HCT116 (cell line): ENCODE data around the gene STK24. TPM values are rescaled to one million over a fixed set of nuclear protein-coding genes. Genes with fewer than 3 reads are reported as not detected.

Experiments
- ATAC-seq: fragments of 200-7000 bp; cut with Tn5 transposase; 2 replicates; pipeline ENCODE4 v1.9.1; 2020; ENCODE audit warnings: mild to moderate bottlenecking, moderate library complexity
- BruUV-seq: library from RNA; stranded (reverse); fragments of 400-500 nt; replicated peaks from 2 replicates; lab custom pipeline; 2021; lab: Mats Ljungman, UMichigan
- CTCF ChIA-PET: fragments of 300-600 bp; sonication (Branson Sonifier 250); formaldehyde crosslinking; loops from one replicate; lab custom pipeline; 2021; ENCODE audit warnings: antibody characterized with exemption; lab: Charles Lee
- POLR2A ChIA-PET: fragments of 300-600, 350-600 bp; sonication (Branson Sonifier 250); formaldehyde crosslinking; loops from one replicate; lab custom pipeline; 2021; ENCODE audit warnings: antibody characterized with exemption; lab: Charles Lee
- RAD21 ChIA-PET, 2 experiments: fragments of 300-600 bp; sonication (Branson Sonifier 250); formaldehyde crosslinking; loops; one replicate each; lab custom pipeline; 2023; ENCODE audit warnings: low total read pairs in 2 of 2; ENCODE audit not compliant: uncharacterized antibody in 2 of 2, unreplicated experiment in 2 of 2, low non-redundant PET in 1 of 2; lab: Charles Lee
- DNase-seq: peaks from one replicate; pipeline ENCODE4 v3.0.0-alpha.2; 2010; ENCODE audit warnings: low read depth, low spot score
- H2AFZ ChIP-seq: fragments of 200-600 bp; shearing (Covaris generic), sonication (generic); 2 replicates; pipeline ENCODE4 v1.6.1; 2017; ENCODE audit warnings: low read depth, mixed run types, mixed read lengths, antibody characterized with exemption, low read length; ENCODE audit not compliant: poor library complexity, severe bottlenecking
- H3K27ac ChIP-seq: 2 replicates; pipeline ENCODE4 v1.5.1; 2012; ENCODE audit warnings: low read depth, low read length
- H3K27me3 ChIP-seq: fragments of 200-600 bp; sonication (generic); 2 replicates; pipeline ENCODE4 v1.6.1; 2016; ENCODE audit warnings: mixed run types, low read length, mixed read lengths; ENCODE audit not compliant: insufficient read depth
- H3K36me3 ChIP-seq, 2 experiments: fragments of 200-500 bp in 1 of 2; fragments of 200-600 bp in 1 of 2; sonication (Bioruptor generic) in 1 of 2; sonication (generic) in 1 of 2; 2 replicates each; pipeline versions ENCODE4 v1.5.1 to v1.6.1; 2014 to 2016; ENCODE audit warnings: low read length in 2 of 2, inconsistent platforms in 1 of 2, mixed read lengths in 1 of 2, mixed run types in 1 of 2; ENCODE audit not compliant: insufficient read depth in 2 of 2, control insufficient read depth in 1 of 2
- H3K4me1 ChIP-seq, 2 experiments: fragments of 200-600 bp in 1 of 2; sonication (generic) in 1 of 2; 2 replicates each; pipeline versions ENCODE4 v1.5.1 to v1.6.1; 2012 to 2017; ENCODE audit warnings: low read length in 2 of 2, inconsistent platforms in 1 of 2, mild to moderate bottlenecking in 1 of 2, mixed read lengths in 1 of 2, mixed run types in 1 of 2, moderate library complexity in 1 of 2; ENCODE audit not compliant: insufficient read depth in 2 of 2, control insufficient read depth in 1 of 2
- H3K4me2 ChIP-seq: fragments of 200-600 bp; sonication (generic); 2 replicates; pipeline ENCODE4 v1.6.1; 2017; ENCODE audit warnings: mixed run types, low read length, mixed read lengths
- H3K4me3 ChIP-seq, 2 experiments: fragments of 200-600 bp in 1 of 2; sonication (generic) in 1 of 2; replicated peaks in 1 of 2; 2 replicates each; pipeline ENCODE4 v1.5.1; 2011 to 2016; ENCODE audit warnings: low read length in 2 of 2, control low read depth in 1 of 2, low read depth in 1 of 2, mild to moderate bottlenecking in 1 of 2, mixed read lengths in 1 of 2, mixed run types in 1 of 2
- H3K79me2 ChIP-seq: fragments of 200-600 bp; sonication (generic); 2 replicates; pipeline ENCODE4 v1.6.1; 2017; ENCODE audit warnings: mild to moderate bottlenecking, mixed run types, low read length, moderate library complexity, mixed read lengths; ENCODE audit not compliant: insufficient read depth
- H3K9ac ChIP-seq: fragments of 200-600 bp; sonication (generic); 2 replicates; pipeline ENCODE4 v1.6.1; 2016; ENCODE audit warnings: low read length, mixed read lengths
- H3K9me2 ChIP-seq: fragments of 200-600 bp; sonication (generic), shearing (Covaris generic); 2 replicates; pipeline ENCODE4 v1.6.1; 2017; ENCODE audit warnings: mixed run types, mild to moderate bottlenecking, moderate library complexity; ENCODE audit not compliant: insufficient read depth
- H3K9me3 ChIP-seq, 2 experiments: fragments of 200-500 bp in 1 of 2; fragments of 200-600 bp in 1 of 2; sonication (Bioruptor generic) in 1 of 2; sonication (generic) in 1 of 2; 2 replicates each; pipeline ENCODE4 v1.6.1; 2014 to 2017; ENCODE audit warnings: low read length in 2 of 2, mixed read lengths in 2 of 2, inconsistent platforms in 1 of 2, low read depth in 1 of 2, mild to moderate bottlenecking in 1 of 2, mixed run types in 1 of 2, moderate library complexity in 1 of 2; ENCODE audit not compliant: control insufficient read depth in 1 of 2, insufficient read depth in 1 of 2
- H4K20me1 ChIP-seq: fragments of 200-600 bp; sonication (generic), shearing (Covaris generic); 2 replicates; pipeline ENCODE4 v1.6.1; 2017; ENCODE audit warnings: mixed run types, mild to moderate bottlenecking, moderate library complexity; ENCODE audit not compliant: insufficient read depth
- EGR1 ChIP-seq: IDR thresholded peaks from 2 replicates; pipeline ENCODE4 v1.6.1; 2012; ENCODE audit warnings: low read depth
- SIN3A ChIP-seq: IDR thresholded peaks from 2 replicates; pipeline ENCODE4 v1.6.1; 2012; ENCODE audit warnings: low read depth
- SP1 ChIP-seq: IDR thresholded peaks from 2 replicates; pipeline ENCODE4 v1.6.1; 2012; ENCODE audit warnings: low read depth
- SRF ChIP-seq: IDR thresholded peaks from 2 replicates; pipeline ENCODE4 v1.6.1; 2012; ENCODE audit warnings: low read depth
- TCF7L2 ChIP-seq: IDR thresholded peaks from 2 replicates; pipeline ENCODE4 v1.7.0; 2011; ENCODE audit warnings: borderline replicate concordance, inconsistent platforms; ENCODE audit not compliant: insufficient read depth, insufficient read length; ENCODE audit errors: extremely low read depth
- YY1 ChIP-seq: IDR thresholded peaks from 2 replicates; pipeline ENCODE4 v1.6.1; 2011; ENCODE audit warnings: low read length, low read depth, moderate library complexity, mild to moderate bottlenecking; ENCODE audit not compliant: insufficient replicate concordance; ENCODE audit errors: extremely low read depth
- ZBTB33 ChIP-seq: IDR thresholded peaks from 2 replicates; pipeline ENCODE4 v1.6.1; 2011; ENCODE audit warnings: mild to moderate bottlenecking, low read length, moderate library complexity; ENCODE audit not compliant: insufficient replicate concordance; ENCODE audit errors: extremely low read depth
- intact Hi-C: fragments of 100-400 bp; cut with micrococcal nuclease; formaldehyde crosslinking; loops from 2 replicates; pipeline ENCODE4 v1.10.0; 2022
- total RNA-seq: library from RNA; stranded (reverse); gene quantifications from one replicate; pipeline ENCODE4 v1.2.1, GENCODE V29; 2021; ENCODE audit not compliant: unreplicated experiment
- TF ChIP-seq, protein P1 (sequence below): IDR thresholded peaks from 2 replicates; pipeline ENCODE4 v1.6.1; 2012

STK24 gene
- total RNA-seq, 1 experiment from 2014 or later, result 137 TPM

DNA sequence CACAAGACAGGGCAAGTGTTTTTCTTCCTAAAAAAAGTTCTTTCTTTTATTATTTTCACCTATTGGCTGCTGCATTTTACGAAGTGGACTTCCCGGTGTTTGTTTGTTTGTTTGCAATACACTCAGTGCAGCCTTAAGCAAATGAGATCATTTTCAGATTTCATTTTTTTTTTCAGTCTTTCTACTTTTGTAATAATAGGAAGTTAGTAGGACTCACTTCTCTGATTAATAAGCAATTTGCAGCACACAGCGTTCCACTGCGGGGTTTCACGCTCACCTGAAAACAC is 128.3 kb downstream of the STK24 start:
- no TSS peak for BruUV-seq
- peaks cover 11 to 16% of the 10 kb centered on the region in 2 experiments; a peak in 2 of 4 replicates for H3K36me3 ChIP-seq
- no peaks in the 10 kb centered on the region for H3K9me3 ChIP-seq
- CTCF ChIA-PET, result interaction anchor here (0.7 to 4.9 kb wide), 13 partner anchors 15 to 600 kb away, joined by 3 to 41 read pairs (median 3); no protein-coding TSS in a partner anchor
- no peaks in the 10 kb centered on the region for H3K9me2 ChIP-seq
- no peaks in the 10 kb centered on the region for H3K27me3 ChIP-seq
- H4K20me1 ChIP-seq, result 0 out of 2 replicates have a peak, but pooled peaks cover 6% of the 10 kb centered on the region
- POLR2A ChIA-PET, result interaction anchor here (0.9 to 1.1 kb wide), 2 partner anchors 13 to 205 kb away, joined by 3 read pairs; no protein-coding TSS in a partner anchor
- no peak overlapping the region for H2AFZ ChIP-seq
- RAD21 ChIA-PET, result no interaction called here
- no peak overlapping the region for H3K9ac ChIP-seq
- H3K4me3 ChIP-seq, result no peak overlapping the region
- DNase-seq (no peak), ATAC-seq (no peak)
- H3K27ac ChIP-seq, result no peak overlapping the region
- H3K4me1 ChIP-seq, result peaks cover 0 to 21% of the 10 kb centered on the region in 2 experiments; a peak in 2 of 4 replicates
- no peak overlapping the region for H3K4me2 ChIP-seq
- intact Hi-C loops, result loop anchor here (5.0 kb wide), 1 partner anchor 394 kb away; no protein-coding TSS in a partner anchor
- peaks cover 12% of the 10 kb centered on the region; the same call in 1 of the 2 replicates for H3K79me2 ChIP-seq
- TF ChIP-seq YY1, result no peak
- TF ChIP-seq SP1, result no peak
- TF ChIP-seq ZBTB33, result no peak
- no peak for TF ChIP-seq EGR1
- TF ChIP-seq, protein P1, sequence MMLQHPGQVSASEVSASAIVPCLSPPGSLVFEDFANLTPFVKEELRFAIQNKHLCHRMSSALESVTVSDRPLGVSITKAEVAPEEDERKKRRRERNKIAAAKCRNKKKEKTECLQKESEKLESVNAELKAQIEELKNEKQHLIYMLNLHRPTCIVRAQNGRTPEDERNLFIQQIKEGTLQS, result no peak
- no peak for TF ChIP-seq TCF7L2
- TF ChIP-seq SRF, result no peak
- TF ChIP-seq SIN3A, result no peak
- TF ChIP-seq, all 23 proteins: peak for 0
